ENCODE results near the gene CECR2. TPM values are rescaled to one million over a fixed set of nuclear protein-coding genes. Genes with fewer than 3 reads are reported as not detected.

The CECR2 gene
- total and polyA plus RNA-seq, 4 donors: 0.08 to 2.1 (median 0.37) TPM

DNA sequence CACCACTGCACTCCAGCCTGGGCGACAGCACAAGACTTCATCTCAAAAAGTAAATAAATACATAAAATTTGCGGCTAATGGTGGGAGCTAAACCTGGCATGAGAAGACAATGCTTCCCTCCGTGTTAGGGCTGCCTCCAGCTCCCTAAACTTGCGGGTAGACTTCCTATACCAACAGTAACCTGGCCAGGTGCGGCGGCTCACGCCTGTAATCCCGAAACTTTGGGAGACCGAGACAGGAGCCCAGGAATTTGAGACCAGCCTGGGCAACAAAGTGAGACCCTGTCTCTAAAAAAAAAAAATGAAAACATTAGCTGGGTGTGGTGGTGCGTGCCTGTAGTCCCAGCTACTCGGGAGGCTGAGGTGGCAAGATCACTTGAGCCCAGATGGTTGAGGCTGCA is 219.3 kb downstream of the CECR2 start:
- intact Hi-C loops (cut with DNase I): no loop called here
- H3K4me1 ChIP-seq (ENCODE audit: control insufficient read depth in 1 of 2, insufficient read depth in 2 of 2, low read length in 2 of 2): no peaks in the 10 kb centered on the region
- no peaks in the 10 kb centered on the region for H3K27me3 ChIP-seq (ENCODE audit: control insufficient read depth in 1 of 2, insufficient read depth in 2 of 2, low read length in 1 of 2)
- H3K27ac ChIP-seq (ENCODE audit: low read depth in 1 of 2, low read length in 2 of 2): no peak overlapping the region
- DNase-seq (peak in 1 of 2 donors; percentile 55), ATAC-seq (ENCODE audit: low FRiP score) (no peak)
- no peak overlapping the region for H3K4me3 ChIP-seq (ENCODE audit: low read length in 2 of 2)
- WGBS, 2 donors: 92 to 94% methylated on average over 11 of the region's 11 CpGs
- H3K36me3 ChIP-seq (ENCODE audit: control insufficient read depth in 1 of 2, insufficient read depth in 2 of 2, low read length in 1 of 2): peaks cover 2 to 9% of the 10 kb centered on the region in 2 donors
- no peaks in the 10 kb centered on the region for H3K9me3 ChIP-seq (ENCODE audit: control insufficient read depth, low read length)

DNA sequence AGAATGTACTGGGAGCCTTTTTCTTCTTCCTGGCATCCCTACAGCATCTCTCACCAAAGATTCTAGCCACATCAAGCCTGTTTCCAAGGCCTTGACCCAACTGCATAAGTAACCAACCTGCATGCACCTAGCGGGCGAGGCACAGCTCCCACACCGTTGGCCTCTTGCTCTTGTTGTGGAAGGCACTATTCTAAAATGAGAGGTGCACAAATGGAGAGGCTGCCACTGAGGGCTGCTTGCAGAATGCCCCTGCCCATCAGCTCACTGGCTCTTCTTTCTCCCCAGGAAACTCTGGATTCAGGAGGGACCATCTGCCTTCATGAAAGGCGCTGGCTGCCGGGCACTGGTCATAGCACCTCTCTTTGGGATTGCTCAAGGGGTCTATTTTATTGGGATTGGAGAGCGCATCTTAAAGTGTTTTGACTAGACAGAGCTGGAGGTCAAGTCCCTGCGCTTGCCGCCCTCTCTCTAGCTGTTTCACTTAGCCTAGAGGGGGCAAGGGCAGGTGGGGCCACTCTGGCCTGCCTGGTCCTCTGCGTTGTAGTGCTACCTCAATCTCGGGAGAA is 220.6 kb downstream of the CECR2 start:
- Histone ChIP-seq H3K4me1 (ENCODE audit: control insufficient read depth in 1 of 2, insufficient read depth in 2 of 2, low read length in 2 of 2) (no peaks in the 10 kb centered on the region), H3K27ac (ENCODE audit: low read depth in 1 of 2, low read length in 2 of 2) (no peak overlapping the region), H3K4me3 (ENCODE audit: low read length in 2 of 2) (no peak overlapping the region), H3K27me3 (ENCODE audit: control insufficient read depth in 1 of 2, insufficient read depth in 2 of 2, low read length in 1 of 2) (no peaks in the 10 kb centered on the region), H3K9me3 (ENCODE audit: control insufficient read depth, low read length) (no peaks in the 10 kb centered on the region), H3K36me3 (ENCODE audit: control insufficient read depth in 1 of 2, insufficient read depth in 2 of 2, low read length in 1 of 2) (peaks cover 3 to 9% of the 10 kb centered on the region in 2 donors)
- ATAC-seq (ENCODE audit: low FRiP score) (no peak), DNase-seq (peak in 1 of 2 donors; percentile 42)
- 92 to 94% methylated on average over 10 of the region's 10 CpGs for WGBS, 2 donors
- intact Hi-C loops (cut with DNase I): no loop called here

DNA sequence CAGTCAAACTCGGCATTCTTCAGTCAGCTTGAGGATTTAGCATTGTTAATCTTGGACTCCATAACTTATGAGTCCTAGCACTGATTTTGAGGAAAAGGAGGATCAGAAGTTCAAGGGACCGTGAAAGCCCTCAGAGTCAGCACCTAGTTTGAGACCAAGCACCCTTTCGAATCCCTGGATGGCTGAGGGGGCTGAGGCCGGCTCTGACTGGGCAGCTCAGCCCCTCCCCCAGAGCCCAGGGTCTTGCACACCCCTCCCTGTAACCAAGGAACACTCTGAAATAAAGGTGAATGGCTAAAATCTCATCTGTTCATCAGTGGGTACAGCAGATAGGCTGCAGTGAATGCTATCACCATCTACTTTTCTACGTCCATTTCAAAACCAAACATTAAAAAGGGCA is 221.3 kb downstream of the CECR2 start:
- Histone ChIP-seq H3K36me3 (ENCODE audit: control insufficient read depth in 1 of 2, insufficient read depth in 2 of 2, low read length in 1 of 2) (peaks cover 3 to 9% of the 10 kb centered on the region in 2 donors), H3K4me3 (ENCODE audit: low read length in 2 of 2) (no peak overlapping the region), H3K27me3 (ENCODE audit: control insufficient read depth in 1 of 2, insufficient read depth in 2 of 2, low read length in 1 of 2) (no peaks in the 10 kb centered on the region), H3K27ac (ENCODE audit: low read depth in 1 of 2, low read length in 2 of 2) (no peak overlapping the region), H3K4me1 (ENCODE audit: control insufficient read depth in 1 of 2, insufficient read depth in 2 of 2, low read length in 2 of 2) (no peaks in the 10 kb centered on the region), H3K9me3 (ENCODE audit: control insufficient read depth, low read length) (no peaks in the 10 kb centered on the region)
- intact Hi-C loops (cut with DNase I): no loop called here
- 69 to 73% methylated on average over 5 of the region's 5 CpGs for WGBS, 2 donors
- DNase-seq: peak in 1 of 2 donors; percentile 30
- no peak for ATAC-seq (ENCODE audit: low FRiP score)

DNA sequence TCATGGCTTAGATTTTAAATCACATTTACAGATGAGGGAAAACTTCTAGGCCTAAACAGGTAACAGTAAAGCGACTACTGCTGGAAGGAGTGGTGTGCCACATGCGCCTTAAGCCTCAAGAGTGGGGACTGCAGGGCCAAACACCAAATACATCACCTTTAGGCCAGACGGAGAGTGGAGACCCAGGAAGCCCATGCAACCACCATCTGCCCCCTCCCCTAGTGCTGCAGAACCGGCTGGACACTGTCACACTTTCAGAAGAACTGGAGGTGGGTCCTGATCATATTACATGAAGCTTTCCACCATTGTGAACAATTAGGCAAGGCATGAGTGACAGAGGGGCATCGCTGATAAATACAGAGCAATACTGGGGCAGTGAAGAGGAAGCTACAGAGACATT is 222.9 kb downstream of the CECR2 start:
- Histone ChIP-seq H3K27ac (ENCODE audit: low read depth in 1 of 2, low read length in 2 of 2) (no peak overlapping the region), H3K4me1 (ENCODE audit: control insufficient read depth in 1 of 2, insufficient read depth in 2 of 2, low read length in 2 of 2) (no peaks in the 10 kb centered on the region), H3K9me3 (ENCODE audit: control insufficient read depth, low read length) (no peaks in the 10 kb centered on the region), H3K27me3 (ENCODE audit: control insufficient read depth in 1 of 2, insufficient read depth in 2 of 2, low read length in 1 of 2) (no peaks in the 10 kb centered on the region), H3K36me3 (ENCODE audit: control insufficient read depth in 1 of 2, insufficient read depth in 2 of 2, low read length in 1 of 2) (peaks cover 3 to 11% of the 10 kb centered on the region in 2 donors), H3K4me3 (ENCODE audit: low read length in 2 of 2) (no peak overlapping the region)
- intact Hi-C loops (cut with DNase I): no loop called here
- WGBS, 2 donors: 81 to 86% methylated on average over 5 of the region's 5 CpGs
- DNase-seq (no peak), ATAC-seq (ENCODE audit: low FRiP score) (no peak)

DNA sequence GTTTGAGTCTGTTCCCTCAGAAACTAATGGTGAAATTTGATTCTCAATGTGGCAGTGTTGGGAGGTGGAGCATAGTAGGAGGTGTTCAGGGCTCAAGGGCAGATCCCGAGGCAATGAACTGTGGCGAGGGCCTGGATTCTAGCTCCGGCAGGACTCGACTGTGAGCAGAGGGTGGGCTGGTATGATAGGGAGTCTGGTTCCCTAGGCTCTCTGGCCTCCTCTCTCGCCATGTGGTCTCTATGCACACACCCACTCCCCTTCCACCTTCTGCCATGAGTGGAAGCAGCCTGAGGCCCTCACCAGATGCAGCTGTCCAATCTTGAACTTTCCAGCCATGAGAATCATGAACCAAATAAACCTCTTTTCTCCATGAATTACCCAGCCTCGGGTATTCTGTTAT is 227.0 kb downstream of the CECR2 start:
- H3K27me3 ChIP-seq (ENCODE audit: control insufficient read depth in 1 of 2, insufficient read depth in 2 of 2, low read length in 1 of 2): no peaks in the 10 kb centered on the region
- WGBS, 2 donors: 97% methylated on average over 6 of the region's 6 CpGs
- DNase-seq: peak in 1 of 2 donors; percentile 61
- peaks cover 18% of the 10 kb centered on the region in 2 donors for H3K36me3 ChIP-seq (ENCODE audit: control insufficient read depth in 1 of 2, insufficient read depth in 2 of 2, low read length in 1 of 2)
- H3K9me3 ChIP-seq (ENCODE audit: control insufficient read depth, low read length): no peaks in the 10 kb centered on the region
- H3K27ac ChIP-seq (ENCODE audit: low read depth in 1 of 2, low read length in 2 of 2): no peak overlapping the region
- ATAC-seq (ENCODE audit: low FRiP score): no peak
- intact Hi-C loops (cut with DNase I): no loop called here
- no peaks in the 10 kb centered on the region for H3K4me1 ChIP-seq (ENCODE audit: control insufficient read depth in 1 of 2, insufficient read depth in 2 of 2, low read length in 2 of 2)
- H3K4me3 ChIP-seq (ENCODE audit: low read length in 2 of 2): no peak overlapping the region

DNA sequence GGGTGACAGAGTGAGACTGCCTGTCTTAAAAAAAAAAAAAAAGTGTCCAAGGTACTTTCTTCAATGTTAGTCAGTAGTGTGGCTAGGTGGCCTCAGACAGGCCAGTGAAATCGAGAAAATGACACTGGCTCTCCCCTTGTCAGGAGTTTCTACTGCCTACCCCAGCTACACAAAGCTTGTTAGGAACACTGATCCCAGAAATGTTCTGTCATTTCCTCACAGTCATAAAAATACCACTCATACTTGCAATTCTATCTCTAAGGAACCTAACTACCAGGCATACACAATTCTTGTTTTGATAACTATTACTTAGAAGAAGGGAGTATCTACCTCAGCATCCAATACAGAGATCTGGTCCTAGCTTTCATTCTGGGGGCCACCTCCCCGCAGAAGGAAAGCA is 228.0 kb downstream of the CECR2 start:
- Histone ChIP-seq H3K9me3 (ENCODE audit: control insufficient read depth, low read length) (no peaks in the 10 kb centered on the region), H3K27ac (ENCODE audit: low read depth in 1 of 2, low read length in 2 of 2) (no peak overlapping the region), H3K4me1 (ENCODE audit: control insufficient read depth in 1 of 2, insufficient read depth in 2 of 2, low read length in 2 of 2) (no peaks in the 10 kb centered on the region), H3K4me3 (ENCODE audit: low read length in 2 of 2) (no peak overlapping the region), H3K36me3 (ENCODE audit: control insufficient read depth in 1 of 2, insufficient read depth in 2 of 2, low read length in 1 of 2) (peaks cover 14 to 18% of the 10 kb centered on the region in 2 donors), H3K27me3 (ENCODE audit: control insufficient read depth in 1 of 2, insufficient read depth in 2 of 2, low read length in 1 of 2) (no peaks in the 10 kb centered on the region)
- intact Hi-C loops (cut with DNase I): no loop called here
- 88 to 94% methylated on average over 2 of the region's 2 CpGs for WGBS, 2 donors
- DNase-seq (no peak), ATAC-seq (ENCODE audit: low FRiP score) (no peak)

DNA sequence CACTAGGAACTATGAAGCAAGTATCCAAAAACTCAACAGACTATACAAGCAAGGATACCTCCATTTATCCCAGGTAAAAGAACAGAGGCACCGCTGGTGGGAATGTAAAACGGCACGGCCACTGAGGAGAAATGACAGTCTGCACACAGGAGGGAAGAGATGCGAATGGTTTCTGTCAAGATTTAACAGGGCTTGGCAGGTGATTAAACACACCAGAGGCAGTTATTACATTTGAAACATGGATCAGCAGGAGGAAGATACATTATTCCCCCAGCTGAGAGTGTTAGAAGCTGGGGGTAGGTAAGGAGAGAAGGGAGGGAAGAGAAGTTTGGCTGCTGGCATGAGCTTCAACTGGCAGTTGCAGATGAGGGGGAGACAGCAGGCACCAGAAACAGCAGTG is 229.1 kb downstream of the CECR2 start:
- H3K36me3 ChIP-seq (ENCODE audit: control insufficient read depth in 1 of 2, insufficient read depth in 2 of 2, low read length in 1 of 2): peaks cover 12 to 18% of the 10 kb centered on the region in 2 donors
- WGBS, 2 donors: 95% methylated on average over 4 of the region's 4 CpGs
- H3K27me3 ChIP-seq (ENCODE audit: control insufficient read depth in 1 of 2, insufficient read depth in 2 of 2, low read length in 1 of 2): no peaks in the 10 kb centered on the region
- ATAC-seq (ENCODE audit: low FRiP score) (no peak), DNase-seq (peak in 1 of 2 donors; percentile 23)
- no peaks in the 10 kb centered on the region for H3K4me1 ChIP-seq (ENCODE audit: control insufficient read depth in 1 of 2, insufficient read depth in 2 of 2, low read length in 2 of 2)
- no peak overlapping the region for H3K27ac ChIP-seq (ENCODE audit: low read depth in 1 of 2, low read length in 2 of 2)
- H3K4me3 ChIP-seq (ENCODE audit: low read length in 2 of 2): no peak overlapping the region
- intact Hi-C loops (cut with DNase I): no loop called here
- no peaks in the 10 kb centered on the region for H3K9me3 ChIP-seq (ENCODE audit: control insufficient read depth, low read length)

DNA sequence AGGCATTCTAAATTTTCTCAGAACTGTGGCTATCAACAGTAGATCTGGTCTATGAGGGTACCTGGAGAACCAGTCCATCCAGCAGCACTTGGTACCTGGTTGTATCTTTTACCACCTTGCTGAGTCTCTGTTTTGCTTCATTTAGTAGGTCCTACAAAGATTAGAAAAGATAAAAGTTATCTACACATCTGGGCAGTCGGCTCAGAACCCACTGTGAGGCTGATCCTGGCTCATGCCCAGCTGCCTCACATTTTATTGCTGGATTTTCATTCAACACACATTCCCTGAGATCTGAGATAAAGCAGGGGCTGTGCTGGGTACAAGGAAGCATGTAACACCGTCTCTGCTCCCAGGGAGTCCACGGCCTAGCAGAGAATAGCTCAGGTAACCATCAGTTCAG is 231.8 kb downstream of the CECR2 start:
- H3K27ac ChIP-seq (ENCODE audit: low read depth in 1 of 2, low read length in 2 of 2): no peak overlapping the region
- H3K36me3 ChIP-seq (ENCODE audit: control insufficient read depth in 1 of 2, insufficient read depth in 2 of 2, low read length in 1 of 2): peaks cover 12 to 15% of the 10 kb centered on the region in 2 donors
- H3K27me3 ChIP-seq (ENCODE audit: control insufficient read depth in 1 of 2, insufficient read depth in 2 of 2, low read length in 1 of 2): no peaks in the 10 kb centered on the region
- H3K4me1 ChIP-seq (ENCODE audit: control insufficient read depth in 1 of 2, insufficient read depth in 2 of 2, low read length in 2 of 2): no peaks in the 10 kb centered on the region
- intact Hi-C loops (cut with DNase I): loop anchor here in 1 of 2 donors (10.0 kb wide), 1 partner anchor 56 kb away; no protein-coding TSS in a partner anchor
- WGBS, 2 donors: 32% methylated on average over 3 of the region's 3 CpGs
- no peak overlapping the region for H3K4me3 ChIP-seq (ENCODE audit: low read length in 2 of 2)
- H3K9me3 ChIP-seq (ENCODE audit: control insufficient read depth, low read length): no peaks in the 10 kb centered on the region
- peak in 1 of 2 donors; percentile 27 for DNase-seq
- no peak for ATAC-seq (ENCODE audit: low FRiP score)

DNA sequence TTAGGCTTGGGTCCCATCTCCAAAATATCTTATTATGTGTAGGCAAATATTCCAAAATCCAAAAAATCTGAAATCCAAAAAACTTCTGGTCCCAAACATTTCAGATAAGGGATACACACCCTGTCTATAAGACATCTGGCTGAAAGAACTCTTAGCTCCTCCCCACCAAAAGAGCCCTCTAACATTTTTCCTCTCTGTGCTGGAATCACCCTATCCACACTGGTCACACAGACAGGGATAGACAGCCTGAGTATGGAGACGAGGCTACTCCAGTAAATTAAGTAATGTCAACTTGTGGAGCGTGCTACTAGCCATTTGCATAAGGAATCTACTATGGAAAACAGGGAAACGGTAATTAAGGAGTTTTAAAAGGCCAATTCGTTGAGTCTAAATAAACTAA is 234.4 kb downstream of the CECR2 start:
- intact Hi-C loops (cut with DNase I): loop anchor here in 1 of 2 donors (10.0 kb wide), 1 partner anchor 59 kb away; no protein-coding TSS in a partner anchor
- DNase-seq (no peak), ATAC-seq (ENCODE audit: low FRiP score) (no peak)
- no peak overlapping the region for H3K27ac ChIP-seq (ENCODE audit: low read depth in 1 of 2, low read length in 2 of 2)
- peaks cover 3 to 7% of the 10 kb centered on the region in 2 donors for H3K36me3 ChIP-seq (ENCODE audit: control insufficient read depth in 1 of 2, insufficient read depth in 2 of 2, low read length in 1 of 2)
- H3K9me3 ChIP-seq (ENCODE audit: control insufficient read depth, low read length): no peaks in the 10 kb centered on the region
- H3K4me3 ChIP-seq (ENCODE audit: low read length in 2 of 2): no peak overlapping the region
- no peaks in the 10 kb centered on the region for H3K4me1 ChIP-seq (ENCODE audit: control insufficient read depth in 1 of 2, insufficient read depth in 2 of 2, low read length in 2 of 2)
- H3K27me3 ChIP-seq (ENCODE audit: control insufficient read depth in 1 of 2, insufficient read depth in 2 of 2, low read length in 1 of 2): no peaks in the 10 kb centered on the region
- WGBS, 2 donors: 85 to 91% methylated on average over 4 of the region's 4 CpGs
